IMR-90 (cell line): ENCODE data around the gene ARRB1. TPM values are rescaled to one million over a fixed set of nuclear protein-coding genes. Genes with fewer than 3 reads are reported as not detected.
A peak's percentile ranks its signal among the peaks of the same experiment; 100 is the strongest.

Experiments used
- ATAC-seq: fragments of 200-7000 bp; cut with Tn5 transposase; 2 replicates; pipeline ENCODE4 v1.9.1; 2020; ENCODE audit warnings: low read depth, mild to moderate bottlenecking, moderate library complexity
- BruUV-seq: library from RNA; stranded (reverse); fragments of 400-500 nt; replicated peaks from 2 replicates; lab custom pipeline; 2021; lab: Mats Ljungman, UMichigan
- CTCF ChIA-PET: fragments of 300-600 bp; formaldehyde crosslinking; extraction: SDS; loops from one replicate; lab custom pipeline; 2021; ENCODE audit warnings: antibody characterized with exemption; lab: Yijun Ruan, JAX
- POLR2A ChIA-PET: fragments of 300-600 bp; sonication (Branson Sonifier 250); formaldehyde crosslinking; loops from one replicate; lab custom pipeline; 2022; ENCODE audit warnings: antibody characterized with exemption; ENCODE audit not compliant: unreplicated experiment; lab: Charles Lee
- DNase-seq: peaks from one replicate; pipeline ENCODE4 v3.0.0; 2013
- H2AFZ ChIP-seq: replicated peaks from 2 replicates; pipeline ENCODE3; 2013; ENCODE audit warnings: low read length, mild to moderate bottlenecking; ENCODE audit not compliant: poor library complexity
- H2AK5ac ChIP-seq: 2 replicates; pipeline ENCODE4 v1.6.1; 2013; ENCODE audit warnings: low read depth, low read length, inconsistent platforms
- H2AK9ac ChIP-seq: replicated peaks from 2 replicates; pipeline ENCODE3; 2013; ENCODE audit warnings: mild to moderate bottlenecking, low read depth, low read length, moderate library complexity; ENCODE audit not compliant: poor library complexity
- H2BK120ac ChIP-seq: 2 replicates; pipeline ENCODE4 v1.6.1; 2013; ENCODE audit warnings: low read depth, low read length, inconsistent platforms
- H2BK15ac ChIP-seq: 3 replicates; pipeline ENCODE4 v1.6.1; 2013; ENCODE audit warnings: low read depth, low read length, inconsistent platforms
- H2BK20ac ChIP-seq: 2 replicates; pipeline ENCODE4 v1.6.1; 2013; ENCODE audit warnings: low read depth, mild to moderate bottlenecking, inconsistent platforms, low read length, moderate library complexity
- H2BK5ac ChIP-seq: 2 replicates; pipeline ENCODE4 v1.6.1; 2013; ENCODE audit warnings: mild to moderate bottlenecking, low read depth, low read length, inconsistent platforms; ENCODE audit not compliant: poor library complexity, severe bottlenecking
- H3K14ac ChIP-seq: replicated peaks from 2 replicates; pipeline ENCODE4 v1.6.1; 2013; ENCODE audit warnings: low read depth, low read length, inconsistent platforms
- H3K18ac ChIP-seq: 2 replicates; pipeline ENCODE4 v1.6.1; 2013; ENCODE audit warnings: low read depth, low read length, control low read depth
- H3K23ac ChIP-seq: 2 replicates; pipeline ENCODE4 v1.6.1; 2013; ENCODE audit warnings: low read depth, low read length, inconsistent platforms
- H3K27ac ChIP-seq: 2 replicates; pipeline ENCODE4 v1.5.1; 2013; ENCODE audit warnings: mild to moderate bottlenecking, control low read depth, low read length; ENCODE audit not compliant: insufficient read depth
- H3K27me3 ChIP-seq: 2 replicates; pipeline ENCODE4 v1.6.1; 2013; ENCODE audit warnings: low read length; ENCODE audit not compliant: control insufficient read depth, insufficient read depth
- H3K36me3 ChIP-seq: 2 replicates; pipeline ENCODE4 v1.6.1; 2013; ENCODE audit warnings: low read length, mixed read lengths; ENCODE audit not compliant: control insufficient read depth, insufficient read depth
- H3K4ac ChIP-seq: 2 replicates; pipeline ENCODE4 v1.6.1; 2013; ENCODE audit warnings: low read depth, low read length, inconsistent platforms
- H3K4me1 ChIP-seq: 2 replicates; pipeline ENCODE4 v1.6.1; 2013; ENCODE audit warnings: low read length, mixed read lengths; ENCODE audit not compliant: control insufficient read depth, insufficient read depth
- H3K4me2 ChIP-seq: 2 replicates; pipeline ENCODE4 v1.6.1; 2013; ENCODE audit warnings: low read depth, mild to moderate bottlenecking, control low read depth, low read length, moderate library complexity
- H3K4me3 ChIP-seq: 2 replicates; pipeline ENCODE4 v1.5.1; 2013; ENCODE audit warnings: low read depth, mild to moderate bottlenecking, control low read depth, low read length, moderate library complexity; ENCODE audit not compliant: insufficient read depth
- H3K56ac ChIP-seq: 2 replicates; pipeline ENCODE4 v1.6.1; 2013; ENCODE audit warnings: low read length, inconsistent platforms; ENCODE audit not compliant: insufficient read depth; ENCODE audit errors: extremely low read depth
- H3K79me1 ChIP-seq, 2 experiments: 2 replicates each; pipeline ENCODE4 v1.6.1; 2013; ENCODE audit warnings: low read length in 2 of 2, inconsistent platforms in 1 of 2, low read depth in 1 of 2
- H3K9ac ChIP-seq: 2 replicates; pipeline ENCODE4 v1.6.1; 2013; ENCODE audit warnings: low read depth, low read length, control low read depth
- H3K9me1 ChIP-seq: 2 replicates; pipeline ENCODE4 v1.6.1; 2013; ENCODE audit warnings: low read length, inconsistent platforms; ENCODE audit not compliant: insufficient read depth
- H3K9me3 ChIP-seq: 2 replicates; pipeline ENCODE4 v1.6.1; 2013; ENCODE audit warnings: low read length; ENCODE audit not compliant: control insufficient read depth, insufficient read depth
- H4K20me1 ChIP-seq: 2 replicates; pipeline ENCODE4 v1.6.1; 2013; ENCODE audit warnings: low read length, inconsistent platforms; ENCODE audit not compliant: insufficient read depth
- H4K5ac ChIP-seq: 2 replicates; pipeline ENCODE4 v1.6.1; 2013; ENCODE audit warnings: mild to moderate bottlenecking, low read depth, low read length, control low read depth
- H4K8ac ChIP-seq, 2 experiments: 2 replicates each; pipeline ENCODE4 v1.6.1; 2013; ENCODE audit warnings: low read depth in 2 of 2, low read length in 2 of 2, control low read depth in 1 of 2, inconsistent platforms in 1 of 2
- H4K91ac ChIP-seq: 2 replicates; pipeline ENCODE4 v1.6.1; 2013; ENCODE audit warnings: low read depth, low read length, inconsistent platforms; ENCODE audit not compliant: insufficient read depth
- BHLHE40 ChIP-seq: fragments of 150-350 bp; IDR thresholded peaks from 2 replicates; pipeline ENCODE4 v1.6.1; 2016; ENCODE audit warnings: mild to moderate bottlenecking, low read depth, low read length
- CEBPB ChIP-seq: IDR thresholded peaks from 2 replicates; pipeline ENCODE4 v1.6.1; 2012; ENCODE audit warnings: low read depth, low read length, improper control_type of control experiment
- CHD1 ChIP-seq: IDR thresholded peaks from 2 replicates; pipeline ENCODE4 v1.6.1; 2012; ENCODE audit warnings: low read depth, low read length, improper control_type of control experiment
- FOS ChIP-seq: fragments of 150-350 bp; IDR thresholded peaks from 2 replicates; pipeline ENCODE4 v1.6.1; 2016; ENCODE audit warnings: low read depth, low read length
- MAFK ChIP-seq: IDR thresholded peaks from 2 replicates; pipeline ENCODE4 v1.6.1; 2012; ENCODE audit warnings: low read depth, low read length, improper control_type of control experiment
- MXI1 ChIP-seq: IDR thresholded peaks from 2 replicates; pipeline ENCODE4 v1.6.1; 2012; ENCODE audit warnings: low read depth, mild to moderate bottlenecking, low read length, moderate library complexity, borderline replicate concordance
- NFE2L2 ChIP-seq: fragments of 150-350 bp; IDR thresholded peaks from 2 replicates; pipeline ENCODE4 v1.6.1; 2016; ENCODE audit warnings: low read depth, mild to moderate bottlenecking, low read length
- POLR2A ChIP-seq: IDR thresholded peaks from 2 replicates; pipeline ENCODE4 v1.6.1; 2012; ENCODE audit warnings: mild to moderate bottlenecking, low read depth, low read length
- RCOR1 ChIP-seq: IDR thresholded peaks from 2 replicates; pipeline ENCODE4 v1.6.1; 2012; ENCODE audit warnings: mild to moderate bottlenecking, low read length, improper control_type of control experiment; ENCODE audit not compliant: insufficient replicate concordance
- WGBS, 2 experiments: methylation state at CpG; one replicate each; pipeline versions ENCODE4 v1.1.5 to v1.1.7; 2013; ENCODE audit warnings: missing lambda C conversion rate in 2 of 2; ENCODE audit not compliant: insufficient read length in 1 of 2; ENCODE audit errors: extremely low coverage in 2 of 2; 5-methylcytosine and 5-hydroxymethylcytosine counted together
- dilution Hi-C: fragments of 300-500 bp; cut with HindIII; formaldehyde crosslinking; loops from one replicate; pipeline ENCODE4 v1.14.3; 2018; ENCODE audit warnings: low sequenced_read_pairs; ENCODE audit not compliant: unreplicated experiment
- in situ Hi-C: fragments of 300-500 bp; cut with MboI; formaldehyde crosslinking; loops from 3 replicates; pipeline ENCODE4 v1.14.3; 2019; ENCODE audit warnings: low sequenced_read_pairs, inconsistent platforms, mixed read lengths
- intact Hi-C: fragments of 100-400 bp; cut with micrococcal nuclease; formaldehyde crosslinking; loops from 2 replicates; pipeline ENCODE4 v1.10.0; 2022
- polyA plus RNA-seq, 3 experiments: library from polyadenylated mRNA; depleted of rRNA; stranded (reverse); fragments of >200 nt; gene quantifications; 2 replicates each; pipeline ENCODE4 v1.2.3, GENCODE V29; 2012; ENCODE audit warnings: low replicate concordance in 1 of 3
- total RNA-seq: library from RNA; depleted of rRNA; stranded (reverse); fragments of >200 nt; gene quantifications from 2 replicates; pipeline ENCODE4 v1.2.3, GENCODE V29; 2012
- TF ChIP-seq, protein P1 (sequence below): fragments of 150-350 bp; IDR thresholded peaks from 2 replicates; pipeline ENCODE4 v1.6.1; 2016; ENCODE audit warnings: low read depth, mild to moderate bottlenecking, low read length, moderate library complexity, borderline replicate concordance
- TF ChIP-seq, protein P2 (sequence below): conservative IDR thresholded peaks from 2 replicates; pipeline ENCODE4 v1.5.1; 2012; ENCODE audit warnings: mild to moderate bottlenecking, low read depth, low read length, improper control_type of control experiment

Gene ARRB1
- total and polyA plus RNA-seq, 2 of the 4 experiments (the other 2 are of a cell fraction): 11.0 to 17.4 TPM

DNA sequence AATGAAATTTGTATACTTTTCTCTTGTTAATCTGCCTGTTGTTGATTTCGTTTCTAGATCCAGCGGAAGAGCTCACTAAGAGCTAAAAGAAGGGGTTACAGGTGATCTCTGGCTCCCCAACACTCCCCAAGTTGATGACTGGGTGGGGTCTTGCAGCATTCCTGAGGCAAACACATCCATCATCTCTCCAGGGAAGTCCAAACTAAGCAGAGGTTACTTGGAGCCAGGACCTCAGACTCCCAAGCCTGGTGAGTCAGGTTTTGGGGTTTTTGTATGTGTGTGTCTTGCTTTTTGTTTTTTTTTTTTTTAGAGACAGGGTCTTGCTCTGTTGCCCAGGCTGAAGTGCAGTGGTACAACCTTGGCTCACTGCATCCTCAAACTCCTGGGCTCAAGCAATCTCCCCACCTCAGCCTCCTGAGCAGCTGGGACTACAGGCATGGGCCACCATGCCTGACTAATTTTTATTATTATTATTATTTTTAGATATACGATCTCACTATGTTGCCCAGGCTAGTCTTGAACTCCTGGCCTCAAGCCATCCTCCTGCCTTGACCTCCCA, 36.4 kb upstream of the ARRB1 start (continued):
- TF ChIP-seq, protein P1, sequence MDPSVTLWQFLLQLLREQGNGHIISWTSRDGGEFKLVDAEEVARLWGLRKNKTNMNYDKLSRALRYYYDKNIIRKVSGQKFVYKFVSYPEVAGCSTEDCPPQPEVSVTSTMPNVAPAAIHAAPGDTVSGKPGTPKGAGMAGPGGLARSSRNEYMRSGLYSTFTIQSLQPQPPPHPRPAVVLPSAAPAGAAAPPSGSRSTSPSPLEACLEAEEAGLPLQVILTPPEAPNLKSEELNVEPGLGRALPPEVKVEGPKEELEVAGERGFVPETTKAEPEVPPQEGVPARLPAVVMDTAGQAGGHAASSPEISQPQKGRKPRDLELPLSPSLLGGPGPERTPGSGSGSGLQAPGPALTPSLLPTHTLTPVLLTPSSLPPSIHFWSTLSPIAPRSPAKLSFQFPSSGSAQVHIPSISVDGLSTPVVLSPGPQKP: no peak
- TF ChIP-seq CEBPB (no peak), MXI1 (no peak)

DNA sequence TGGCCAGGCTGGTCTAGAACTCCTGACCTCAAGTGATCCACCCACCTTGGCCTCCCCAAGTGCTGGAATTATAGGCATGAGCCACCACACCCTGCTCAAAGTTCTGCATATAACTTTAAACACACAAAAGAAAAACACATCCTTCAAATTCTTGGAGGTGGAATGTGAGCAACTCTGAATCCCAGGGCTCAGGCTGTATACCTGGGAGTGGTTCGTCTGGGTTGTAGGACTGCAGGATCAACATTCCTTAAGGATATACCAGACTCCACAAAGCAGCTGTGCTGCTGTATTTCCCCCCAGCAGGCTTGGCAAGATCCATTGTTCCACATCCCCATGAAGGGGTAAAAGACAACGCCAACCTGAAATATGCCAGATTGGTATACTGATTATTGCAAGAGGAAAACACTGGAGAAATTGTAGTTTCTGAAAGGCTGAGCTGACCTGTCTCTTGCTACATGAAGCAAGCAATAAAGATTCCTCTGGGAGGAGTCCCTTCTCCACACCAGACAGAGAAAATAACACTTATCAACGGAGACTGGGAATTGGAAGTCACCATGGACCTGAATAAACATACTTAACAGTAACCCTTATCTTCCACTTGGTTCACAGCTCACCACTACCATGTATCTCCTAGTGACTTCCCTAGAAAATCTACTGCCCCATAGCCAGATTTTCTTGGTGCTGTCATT, 35.6 kb upstream of the ARRB1 start:
- Histone ChIP-seq H2AK9ac (no peak overlapping the region), H4K91ac (no peak overlapping the region), H3K79me1 (no peaks in the 10 kb centered on the region), H2BK15ac (no peak overlapping the region), H2AK5ac (no peak overlapping the region), H3K9me1 (no peaks in the 10 kb centered on the region), H3K4ac (no peak overlapping the region), H3K9ac (no peak overlapping the region), H2AFZ (no peak overlapping the region), H3K27me3 (peaks cover 4% of the 10 kb centered on the region), H4K8ac (no peak overlapping the region), H2BK5ac (no peak overlapping the region), H3K27ac (no peak overlapping the region), H3K9me3 (no peaks in the 10 kb centered on the region), H3K14ac (no peak overlapping the region), H4K20me1 (peaks cover 5% of the 10 kb centered on the region; the same call in 1 of the 2 replicates), H3K4me1 (peaks cover 4% of the 10 kb centered on the region), H3K56ac (no peak overlapping the region), H3K4me3 (no peak overlapping the region), H3K36me3 (no peaks in the 10 kb centered on the region), H4K5ac (no peak overlapping the region), H3K18ac (no peak overlapping the region), H2BK20ac (no peak overlapping the region), H3K23ac (peak overlapping the region; percentile 42; the same call in 1 of the 2 replicates), H3K4me2 (no peak overlapping the region), H2BK120ac (no peak overlapping the region)
- dilution Hi-C loops (no loop called here), intact Hi-C loops (loop anchor here (5.0 kb wide), 1 partner anchor 480 kb away; no protein-coding TSS in a partner anchor), in situ Hi-C loops (no loop called here)
- POLR2A ChIA-PET: no interaction called here
- ATAC-seq: no peak; the same call in 1 of the 2 replicates
- no CpG with 5 or more reads among the region's 3 CpGs for WGBS, 2 experiments
- CTCF ChIA-PET: interaction anchor here (0.8 to 2.9 kb wide), 2 partner anchors 107 to 218 kb away, joined by 5 to 20 read pairs; no protein-coding TSS in a partner anchor
- DNase-seq: no peak
- no TSS peak for BruUV-seq
- no peak for TF ChIP-seq FOS
- no peak for TF ChIP-seq BHLHE40
- no peak for TF ChIP-seq NFE2L2
- TF ChIP-seq POLR2A: no peak
- no peak for TF ChIP-seq RCOR1
- TF ChIP-seq MXI1: no peak
- TF ChIP-seq, protein P1: no peak
- TF ChIP-seq MAFK: no peak
- TF ChIP-seq, protein P2, sequence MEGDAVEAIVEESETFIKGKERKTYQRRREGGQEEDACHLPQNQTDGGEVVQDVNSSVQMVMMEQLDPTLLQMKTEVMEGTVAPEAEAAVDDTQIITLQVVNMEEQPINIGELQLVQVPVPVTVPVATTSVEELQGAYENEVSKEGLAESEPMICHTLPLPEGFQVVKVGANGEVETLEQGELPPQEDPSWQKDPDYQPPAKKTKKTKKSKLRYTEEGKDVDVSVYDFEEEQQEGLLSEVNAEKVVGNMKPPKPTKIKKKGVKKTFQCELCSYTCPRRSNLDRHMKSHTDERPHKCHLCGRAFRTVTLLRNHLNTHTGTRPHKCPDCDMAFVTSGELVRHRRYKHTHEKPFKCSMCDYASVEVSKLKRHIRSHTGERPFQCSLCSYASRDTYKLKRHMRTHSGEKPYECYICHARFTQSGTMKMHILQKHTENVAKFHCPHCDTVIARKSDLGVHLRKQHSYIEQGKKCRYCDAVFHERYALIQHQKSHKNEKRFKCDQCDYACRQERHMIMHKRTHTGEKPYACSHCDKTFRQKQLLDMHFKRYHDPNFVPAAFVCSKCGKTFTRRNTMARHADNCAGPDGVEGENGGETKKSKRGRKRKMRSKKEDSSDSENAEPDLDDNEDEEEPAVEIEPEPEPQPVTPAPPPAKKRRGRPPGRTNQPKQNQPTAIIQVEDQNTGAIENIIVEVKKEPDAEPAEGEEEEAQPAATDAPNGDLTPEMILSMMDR: no peak
- TF ChIP-seq CHD1: no peak
